ENCODE data around the gene IMP4.

GRCh38 chr2:130363479-130363878 is 20.8 kb downstream of the IMP4 start:
- TF ChIP-seq CTCF (optimal IDR thresholded peaks at IDR 0.05 in 1 of 3, IDR thresholded peaks at IDR 0.05 in 1 of 3, conservative IDR thresholded peaks at IDR 0.05 in 1 of 3; ENCODE audit: extremely low read depth in 1 of 3, insufficient read depth in 2 of 3, low read length in 3 of 3): no peak
- TF ChIP-seq EZH2 (IDR thresholded peaks at IDR 0.05; ENCODE audit: low read length): no peak

Measured in keratinocyte (primary cell).